Spleen (tissue), 11 donors: ENCODE results near the gene ADNP2. TPM values are rescaled to one million over a fixed set of nuclear protein-coding genes. Genes with fewer than 3 reads are reported as not detected.

Experiments
- DNase-seq: peaks from one replicate; pipeline ENCODE4 v3.0.0-alpha.2; 2020
- H3K27ac ChIP-seq, 8 donors: fragments of 200-600 bp; sonication (generic) in 7 of 8; 1 replicate in 4 of 8; 2 replicates in 4 of 8; pipeline versions ENCODE4 v1.5.0 to v1.8.0; 2016 to 2021; ENCODE audit warnings: inconsistent platforms in 4 of 8, mild to moderate bottlenecking in 4 of 8, moderate library complexity in 1 of 8
- H3K27me3 ChIP-seq, 7 donors: fragments of 200-600 bp; sonication (generic) in 6 of 7; replicated peaks in 1 of 7; 1 replicate in 4 of 7; 2 replicates in 3 of 7; pipeline versions ENCODE4 v1.5.0 to v1.8.0; 2016 to 2021; ENCODE audit warnings: inconsistent platforms in 3 of 7, mild to moderate bottlenecking in 1 of 7
- H3K36me3 ChIP-seq, 6 donors: fragments of 200-600 bp; sonication (generic) in 5 of 6; 1 replicate in 4 of 6; 2 replicates in 2 of 6; pipeline versions ENCODE4 v1.5.0 to v1.8.0; 2016 to 2021; ENCODE audit warnings: inconsistent platforms in 2 of 6
- H3K4me1 ChIP-seq, 6 donors: fragments of 200-600 bp; sonication (generic) in 5 of 6; 1 replicate in 3 of 6; 2 replicates in 3 of 6; pipeline versions ENCODE4 v1.5.0 to v1.8.0; 2016 to 2021; ENCODE audit warnings: inconsistent platforms in 3 of 6
- H3K4me3 ChIP-seq, 8 donors: fragments of 200-600 bp; sonication (generic) in 7 of 8; 1 replicate in 4 of 8; 2 replicates in 4 of 8; pipeline versions ENCODE4 v1.5.0 to v1.8.0; 2016 to 2021; ENCODE audit warnings: inconsistent platforms in 4 of 8, mild to moderate bottlenecking in 4 of 8, moderate library complexity in 2 of 8
- H3K9me3 ChIP-seq, 8 donors: fragments of 200-600 bp; sonication (generic) in 7 of 8; 1 replicate in 4 of 8; 2 replicates in 4 of 8; pipeline versions ENCODE4 v1.5.0 to v1.8.0; 2016 to 2021; ENCODE audit warnings: inconsistent platforms in 4 of 8
- CTCF ChIP-seq, 11 experiments: fragments of 200-600 bp in 7 of 11; fragments of 450-650 bp in 4 of 11; sonication (generic) in 4 of 11; IDR thresholded peaks in 8 of 11; conservative IDR thresholded peaks in 3 of 11; 1 replicate in 7 of 11; 2 replicates in 4 of 11; pipeline versions ENCODE4 v1.4.0 to v1.8.0; 2016 to 2021; ENCODE audit warnings: antibody characterized with exemption in 11 of 11, inconsistent platforms in 4 of 11, mild to moderate bottlenecking in 1 of 11
- POLR2A ChIP-seq, 3 donors: fragments of 450-650 bp; IDR thresholded peaks; one replicate each; pipeline ENCODE4 v1.5.1; 2017; ENCODE audit warnings: antibody characterized with exemption in 3 of 3, mild to moderate bottlenecking in 1 of 3
- POLR2AphosphoS5 ChIP-seq, 3 donors: sonication (generic); formaldehyde crosslinking; IDR thresholded peaks; one replicate each; pipeline ENCODE4 v1.5.1; 2017; ENCODE audit warnings: antibody characterized with exemption in 3 of 3
- WGBS, 5 donors: extraction: QIAGEN DNeasy Blood & Tissue Kit in 3 of 5; methylation state at CpG; one replicate each; pipeline versions ENCODE4 v1.1.5 to v1.1.7; 2013 to 2018; 5-methylcytosine and 5-hydroxymethylcytosine counted together
- intact Hi-C: fragments of 100-400 bp; cut with DNase I; formaldehyde crosslinking; loops from one replicate; pipeline ENCODE4 v1.15.0; 2023; ENCODE audit warnings: low total_unique reads
- polyA plus RNA-seq, 3 donors: library from polyadenylated mRNA; stranded (reverse); fragments of 200-250 nt; gene quantifications; one replicate each; pipeline ENCODE4 v1.2.1, GENCODE V29; 2013
- total RNA-seq, 7 donors: library from RNA; depleted of rRNA in 3 of 7; stranded (reverse); fragments of >200 nt in 3 of 7; fragmentation: NEBNext Ultra II Directional in 4 of 7; extraction: Animal tissue kit (Norgen Biotek cat#: 25700) in 4 of 7; gene quantifications; one replicate each; pipeline versions ENCODE4 v1.1.0 to v1.2.1, GENCODE V29; 2016 to 2021
- donor health status: healthy with polysubstance abuse.
- donor health status: DM: no; HTN: no; CAD: no; lungs with moderate emphysema.
- donor health status: DM: no; HTN: no; CAD: no.
- donor health status: Bipolar disorder and iron deficiency.
- donor health status: healthy.
- donor health status: DM: no; HTN: no; CAD: no.
- donor health status: DM: yes; HTN: yes; CAD: no.

ADNP2 gene
- total and polyA plus RNA-seq, 10 donors: 3.5 to 20.6 (median 15.1) TPM

DNA sequence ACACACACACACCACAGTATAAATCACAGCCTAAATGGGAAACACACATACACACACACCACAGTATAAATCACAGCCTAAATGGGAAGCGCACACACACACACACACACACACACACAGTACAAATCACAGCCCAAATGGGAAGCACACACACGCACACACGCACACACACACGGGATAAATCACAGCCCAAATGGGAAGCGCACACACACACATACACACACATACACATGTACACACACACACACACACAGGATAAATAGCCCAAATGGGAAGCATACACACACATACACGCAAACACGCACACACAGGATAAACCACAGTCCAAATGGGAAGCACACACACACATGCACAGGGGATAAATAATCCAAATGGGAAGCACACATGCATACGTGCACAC is 68.1 kb downstream of the ADNP2 start:
- TF ChIP-seq CTCF (IDR thresholded peaks at IDR 0.05 in 8 of 11, conservative IDR thresholded peaks at IDR 0.05 in 3 of 11) (no peak), POLR2AphosphoS5 (IDR thresholded peaks at IDR 0.05) (no peak), POLR2A (IDR thresholded peaks at IDR 0.05) (no peak)
- intact Hi-C loops: no loop called here
- no peak for DNase-seq
- Histone ChIP-seq H3K27ac (no peak overlapping the region), H3K4me3 (no peak overlapping the region), H3K36me3 (no peaks in the 10 kb centered on the region), H3K9me3 (no peaks in the 10 kb centered on the region), H3K27me3 (peaks cover 0 to 24% (median 0%) of the 10 kb centered on the region in 7 donors), H3K4me1 (no peaks in the 10 kb centered on the region)
- 81 to 96% (median 89%) methylated on average over 7 to 8 of the region's 8 CpGs for WGBS, 5 donors

GRCh38 chr18:80178935-80179818 is 70.1 kb downstream of the ADNP2 start:
- Histone ChIP-seq H3K27ac (no peak overlapping the region), H3K4me3 (no peak overlapping the region), H3K9me3 (no peaks in the 10 kb centered on the region), H3K36me3 (no peaks in the 10 kb centered on the region), H3K27me3 (peaks cover 0 to 7% (median 0%) of the 10 kb centered on the region in 7 donors), H3K4me1 (no peaks in the 10 kb centered on the region)
- no peak for TF ChIP-seq POLR2A (IDR thresholded peaks at IDR 0.05)
- TF ChIP-seq POLR2AphosphoS5 (IDR thresholded peaks at IDR 0.05): no peak
- intact Hi-C loops: no loop called here
- no peak for DNase-seq
- WGBS, 5 donors: 84 to 90% (median 87%) methylated on average over 30 of the region's 30 CpGs

- H3K4me1 ChIP-seq: no peaks in the 10 kb centered on the region
- no peaks in the 10 kb centered on the region for H3K9me3 ChIP-seq
- no peak overlapping the region for H3K4me3 ChIP-seq
- H3K36me3 ChIP-seq: no peaks in the 10 kb centered on the region
- intact Hi-C loops: no loop called here
- no peak for DNase-seq
- H3K27ac ChIP-seq: no peak overlapping the region
- H3K27me3 ChIP-seq: peaks cover 0 to 4% (median 0%) of the 10 kb centered on the region in 7 donors
- 75 to 83% (median 78%) methylated on average over 18 to 20 of the region's 20 CpGs for WGBS, 5 donors
- no peak for TF ChIP-seq CTCF (IDR thresholded peaks at IDR 0.05 in 8 of 11, conservative IDR thresholded peaks at IDR 0.05 in 3 of 11)
- TF ChIP-seq POLR2AphosphoS5 (IDR thresholded peaks at IDR 0.05): no peak
- TF ChIP-seq POLR2A (IDR thresholded peaks at IDR 0.05): no peak
These were observed 70.9 kb downstream of the ADNP2 start for GRCh38 chr18:80179857-80180558.

- 92 to 95% (median 93%) methylated on average over 28 to 33 of the region's 33 CpGs for WGBS, 5 donors
- no peaks in the 10 kb centered on the region for H3K4me1 ChIP-seq
- no peak overlapping the region for H3K27ac ChIP-seq
- no peaks in the 10 kb centered on the region for H3K36me3 ChIP-seq
- H3K9me3 ChIP-seq: no peaks in the 10 kb centered on the region
- no peaks in the 10 kb centered on the region for H3K27me3 ChIP-seq
- DNase-seq: no peak
- no peak overlapping the region for H3K4me3 ChIP-seq
- TF ChIP-seq CTCF (IDR thresholded peaks at IDR 0.05 in 8 of 11, conservative IDR thresholded peaks at IDR 0.05 in 3 of 11) (no peak), POLR2A (IDR thresholded peaks at IDR 0.05) (no peak), POLR2AphosphoS5 (IDR thresholded peaks at IDR 0.05) (no peak)
- intact Hi-C loops: no loop called here
These were observed 71.9 kb downstream of the ADNP2 start for GRCh38 chr18:80180778-80181564.
